Smooth muscle cell (in vitro differentiated cells): ENCODE data around the gene CCL19. TPM values are rescaled to one million over a fixed set of nuclear protein-coding genes. Genes with fewer than 3 reads are reported as not detected.

Source experiments
- DNase-seq: peaks from one replicate; lab custom pipeline; 2025; ENCODE audit not compliant: unreplicated experiment; lab: John Stamatoyannopoulos, UW
- H2AFZ ChIP-seq: fragments of 200-600 bp; sonication (generic); 2 replicates; pipeline ENCODE4 v1.6.0; 2016; ENCODE audit warnings: antibody characterized with exemption, low read depth, mild to moderate bottlenecking
- H3F3A ChIP-seq: fragments of 200-600 bp; sonication (generic); 2 replicates; pipeline ENCODE4 v1.6.0; 2017; ENCODE audit warnings: antibody characterized with exemption, low read depth
- H3K27ac ChIP-seq: fragments of 200-600 bp; sonication (generic); 2 replicates; pipeline ENCODE4 v1.5.1; 2016; ENCODE audit warnings: low read depth, mild to moderate bottlenecking
- H3K27me3 ChIP-seq: fragments of 200-600 bp; sonication (generic); 2 replicates; pipeline ENCODE4 v1.6.1; 2016; ENCODE audit warnings: low read depth, mild to moderate bottlenecking
- H3K36me3 ChIP-seq: fragments of 200-600 bp; sonication (generic); 2 replicates; pipeline ENCODE4 v1.5.1; 2016; ENCODE audit warnings: low read depth
- H3K4me1 ChIP-seq: fragments of 200-600 bp; sonication (generic); 2 replicates; pipeline ENCODE4 v1.5.1; 2016; ENCODE audit warnings: low read depth
- H3K4me2 ChIP-seq: fragments of 200-600 bp; sonication (generic); 2 replicates; pipeline ENCODE4 v1.6.0; 2016; ENCODE audit warnings: mild to moderate bottlenecking
- H3K4me3 ChIP-seq: fragments of 200-600 bp; sonication (generic); 2 replicates; pipeline ENCODE4 v1.5.1; 2016; ENCODE audit warnings: mild to moderate bottlenecking
- H3K79me2 ChIP-seq: fragments of 200-600 bp; sonication (generic); 2 replicates; pipeline ENCODE4 v1.6.0; 2016; ENCODE audit warnings: low read depth, mild to moderate bottlenecking
- H3K9ac ChIP-seq: fragments of 200-600 bp; sonication (generic); 2 replicates; pipeline ENCODE4 v1.6.0; 2016; ENCODE audit warnings: low read depth
- H3K9me3 ChIP-seq: fragments of 200-600 bp; sonication (generic); replicated peaks from 2 replicates; pipeline ENCODE4 v1.5.1; 2016; ENCODE audit warnings: low read depth
- H4K20me1 ChIP-seq: fragments of 200-600 bp; sonication (generic); 2 replicates; pipeline ENCODE4 v1.6.0; 2016; ENCODE audit warnings: low read depth
- WGBS: methylation state at CpG from one replicate; pipeline ENCODE4 v1.1.7; 2016; ENCODE audit warnings: low lambda C conversion rate; 5-methylcytosine and 5-hydroxymethylcytosine counted together
- polyA plus RNA-seq: library from polyadenylated mRNA; unstranded; fragments of >200 nt; fragmentation: Nextera tagmentation; extraction: Ambion mirVana; gene quantifications from 2 replicates; pipeline ENCODE4 v1.2.1, GENCODE V29; 2016
- total RNA-seq: library from RNA; depleted of rRNA; stranded (reverse); fragments of >200 nt; gene quantifications from 2 replicates; pipeline ENCODE4 v1.2.3, GENCODE V29; 2014
- TF ChIP-seq, protein P1 (sequence below): fragments of 200-600 bp; sonication (generic); IDR thresholded peaks from 2 replicates; pipeline ENCODE4 v1.5.1; 2017; ENCODE audit warnings: borderline replicate concordance, mild to moderate bottlenecking, antibody characterized with exemption; ENCODE audit not compliant: insufficient read depth, poor library complexity, severe bottlenecking

The CCL19 gene
- total and polyA plus RNA-seq, 2 experiments from 2014 or later, result not detected

DNA sequence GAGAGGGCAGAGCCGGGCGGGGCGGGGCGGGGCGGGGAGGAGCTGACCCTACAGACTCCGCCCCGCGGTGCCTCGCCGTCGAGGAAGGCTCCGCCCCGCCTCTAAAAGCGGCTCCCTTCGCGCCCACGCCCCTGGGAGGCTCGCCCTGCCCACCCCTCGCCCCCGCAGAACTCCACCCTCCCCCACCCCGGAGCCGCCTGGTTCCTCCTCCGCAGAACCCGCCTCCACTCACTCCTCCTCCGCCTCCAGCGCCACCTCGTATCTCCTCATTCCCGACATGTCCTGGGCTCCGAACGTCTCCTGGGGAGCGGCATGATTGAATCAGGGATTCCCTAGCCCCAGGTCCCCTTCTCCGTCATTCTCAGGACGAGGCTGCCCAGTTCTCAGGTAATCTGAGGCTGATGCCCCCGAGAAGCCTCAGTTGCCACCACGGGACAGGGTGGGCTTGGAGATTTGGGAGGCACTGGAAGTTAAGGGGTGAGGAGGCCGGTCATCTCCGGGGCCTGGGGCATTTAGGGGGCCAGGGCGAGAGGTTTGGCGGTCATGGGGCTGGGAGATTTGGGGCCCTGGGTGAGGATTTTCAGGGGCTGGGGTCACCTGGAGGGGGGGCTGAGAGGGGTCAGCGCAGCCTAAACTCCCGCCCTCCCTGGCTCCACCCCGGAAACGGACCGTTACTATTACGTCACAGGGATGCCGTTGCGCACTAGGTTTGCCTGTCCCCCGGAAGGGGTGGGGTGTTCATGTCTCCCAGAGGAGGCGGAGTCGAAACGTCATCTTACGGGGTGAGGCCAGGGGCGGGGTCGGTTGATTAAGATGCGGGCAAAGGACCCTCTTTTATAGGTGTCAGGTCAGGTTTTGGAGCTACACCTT is 25.5 kb downstream of the CCL19 start:
- Histone ChIP-seq H2AFZ (peak overlapping the region; percentile 56), H3K4me3 (peak overlapping the region; percentile 74), H3K9me3 (no peaks in the 10 kb centered on the region), H3K79me2 (peaks cover 5% of the 10 kb centered on the region), H3K4me1 (peaks cover 10% of the 10 kb centered on the region), H3K36me3 (no peaks in the 10 kb centered on the region), H3K4me2 (peak overlapping the region; percentile 86), H4K20me1 (no peaks in the 10 kb centered on the region), H3K9ac (peak overlapping the region; percentile 89), H3K27me3 (no peaks in the 10 kb centered on the region), H3K27ac (peak overlapping the region; percentile 93), H3F3A (peaks cover 8% of the 10 kb centered on the region)
- peak; percentile 84 for DNase-seq
- TF ChIP-seq, protein P1, sequence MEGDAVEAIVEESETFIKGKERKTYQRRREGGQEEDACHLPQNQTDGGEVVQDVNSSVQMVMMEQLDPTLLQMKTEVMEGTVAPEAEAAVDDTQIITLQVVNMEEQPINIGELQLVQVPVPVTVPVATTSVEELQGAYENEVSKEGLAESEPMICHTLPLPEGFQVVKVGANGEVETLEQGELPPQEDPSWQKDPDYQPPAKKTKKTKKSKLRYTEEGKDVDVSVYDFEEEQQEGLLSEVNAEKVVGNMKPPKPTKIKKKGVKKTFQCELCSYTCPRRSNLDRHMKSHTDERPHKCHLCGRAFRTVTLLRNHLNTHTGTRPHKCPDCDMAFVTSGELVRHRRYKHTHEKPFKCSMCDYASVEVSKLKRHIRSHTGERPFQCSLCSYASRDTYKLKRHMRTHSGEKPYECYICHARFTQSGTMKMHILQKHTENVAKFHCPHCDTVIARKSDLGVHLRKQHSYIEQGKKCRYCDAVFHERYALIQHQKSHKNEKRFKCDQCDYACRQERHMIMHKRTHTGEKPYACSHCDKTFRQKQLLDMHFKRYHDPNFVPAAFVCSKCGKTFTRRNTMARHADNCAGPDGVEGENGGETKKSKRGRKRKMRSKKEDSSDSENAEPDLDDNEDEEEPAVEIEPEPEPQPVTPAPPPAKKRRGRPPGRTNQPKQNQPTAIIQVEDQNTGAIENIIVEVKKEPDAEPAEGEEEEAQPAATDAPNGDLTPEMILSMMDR, result no peak
- WGBS, result 2% methylated on average over 29 of the region's 55 CpGs

DNA sequence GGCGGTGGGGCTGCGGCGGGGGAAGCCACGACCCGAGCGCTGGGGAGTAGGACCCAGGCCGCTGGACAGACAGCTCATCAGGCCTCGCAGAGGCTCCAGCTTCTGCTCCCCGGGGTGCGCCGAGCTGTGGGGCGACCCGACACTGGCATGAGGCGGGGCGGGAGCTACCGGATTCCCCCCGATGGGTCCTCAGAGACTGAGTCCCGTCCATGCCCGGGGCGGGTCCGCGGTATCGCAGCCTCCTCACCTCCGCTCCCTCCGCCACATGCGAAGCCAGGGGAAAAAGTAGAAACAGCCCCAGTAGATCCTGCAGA is 26.1 kb downstream of the CCL19 start:
- Histone ChIP-seq H3K4me3 (peak overlapping the region; percentile 74), H3K9ac (peak overlapping the region; percentile 18), H3K9me3 (no peaks in the 10 kb centered on the region), H3K79me2 (peaks cover 5% of the 10 kb centered on the region), H3K27ac (peak overlapping the region; percentile 64), H4K20me1 (no peaks in the 10 kb centered on the region), H2AFZ (no peak overlapping the region), H3F3A (peaks cover 8% of the 10 kb centered on the region), H3K4me1 (peaks cover 10% of the 10 kb centered on the region), H3K36me3 (no peaks in the 10 kb centered on the region), H3K27me3 (no peaks in the 10 kb centered on the region), H3K4me2 (peak overlapping the region; percentile 86)
- DNase-seq, result no peak
- WGBS, result under 1% methylated on average over 26 of the region's 26 CpGs
- TF ChIP-seq, protein P1, result no peak

DNA sequence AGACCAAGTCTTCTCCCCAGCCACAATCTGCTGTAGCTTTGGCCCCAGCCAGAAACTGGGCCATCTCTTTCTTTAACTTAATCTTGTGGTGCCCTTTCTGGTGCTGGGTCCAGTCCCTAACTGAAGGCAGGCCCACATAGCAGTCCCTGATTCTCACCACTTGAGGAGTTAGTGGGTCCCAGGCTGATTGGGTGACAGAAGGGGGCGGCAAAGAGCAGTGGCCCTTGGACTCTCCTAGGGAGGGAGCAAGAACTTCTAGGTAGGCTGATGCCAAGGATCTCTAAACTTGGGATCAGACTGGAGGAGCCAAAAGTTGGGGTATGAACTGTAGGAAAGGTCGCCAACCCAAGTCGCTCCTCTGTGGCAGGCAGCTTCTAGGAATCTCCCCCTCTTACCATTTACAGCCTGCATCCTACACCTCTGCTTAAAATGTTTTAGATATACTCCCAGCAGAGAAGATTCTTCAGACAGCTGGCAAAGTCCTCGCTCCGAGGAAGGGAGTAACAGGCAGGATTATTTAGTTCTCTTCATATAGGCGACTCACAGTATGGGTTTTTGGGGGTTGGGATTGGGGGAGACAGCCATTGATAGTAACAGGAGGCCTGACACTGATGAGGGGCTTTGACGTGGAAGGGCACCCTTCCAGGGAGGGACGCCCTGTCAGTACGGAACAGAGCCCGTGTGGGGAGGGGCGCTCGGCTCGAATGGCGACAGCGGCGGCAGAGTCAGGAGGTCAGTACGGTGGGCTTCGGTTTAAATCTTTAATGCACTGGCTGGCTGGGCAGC is 26.6 kb downstream of the CCL19 start:
- Histone ChIP-seq H3K4me1 (peaks cover 10% of the 10 kb centered on the region), H3K36me3 (no peaks in the 10 kb centered on the region), H3K79me2 (peaks cover 5% of the 10 kb centered on the region), H3K4me2 (peak overlapping the region; percentile 86), H3K27ac (peak overlapping the region; percentile 64), H2AFZ (no peak overlapping the region), H3K27me3 (no peaks in the 10 kb centered on the region), H3K9ac (peak overlapping the region; percentile 18), H3K4me3 (peak overlapping the region; percentile 74), H3F3A (peaks cover 8% of the 10 kb centered on the region), H3K9me3 (no peaks in the 10 kb centered on the region), H4K20me1 (no peaks in the 10 kb centered on the region)
- 6% methylated on average over 18 of the region's 18 CpGs for WGBS
- peak; percentile 39 for DNase-seq
- TF ChIP-seq, protein P1, result peak; percentile 69

DNA sequence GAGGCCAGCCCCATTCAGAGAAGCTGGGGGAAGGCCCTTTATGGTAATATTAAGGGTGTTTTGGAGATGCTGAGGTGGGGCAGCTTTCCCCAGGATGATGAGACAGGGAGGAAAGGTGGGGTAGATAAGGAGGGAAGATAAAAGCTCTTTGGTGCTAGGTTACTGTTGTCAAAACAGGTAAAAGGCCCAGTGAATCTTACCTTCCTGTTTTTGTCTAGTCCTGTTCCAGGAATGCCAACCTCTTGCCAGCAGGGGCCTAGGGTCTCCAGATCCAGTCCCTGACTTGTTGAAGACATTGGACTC is 27.8 kb downstream of the CCL19 start:
- DNase-seq, result no peak
- Histone ChIP-seq H4K20me1 (no peaks in the 10 kb centered on the region), H3K9me3 (no peaks in the 10 kb centered on the region), H3K4me1 (peaks cover 10% of the 10 kb centered on the region), H2AFZ (no peak overlapping the region), H3K27me3 (no peaks in the 10 kb centered on the region), H3K4me3 (no peak overlapping the region), H3K79me2 (peaks cover 5% of the 10 kb centered on the region), H3K27ac (peak overlapping the region; percentile 31), H3K4me2 (no peak overlapping the region), H3K36me3 (no peaks in the 10 kb centered on the region), H3F3A (peaks cover 8% of the 10 kb centered on the region), H3K9ac (no peak overlapping the region)
- TF ChIP-seq, protein P1, result no peak
